Neural cell (in vitro differentiated cells): ENCODE measurements around the gene ENDOV.

Experiments
- EP300 ChIP-seq: fragments of 450-650 bp; conservative IDR thresholded peaks from 2 replicates; pipeline ENCODE4 v1.6.1; 2014; ENCODE audit warnings: antibody characterized with exemption, mild to moderate bottlenecking, moderate library complexity; ENCODE audit not compliant: poor library complexity, severe bottlenecking
- EZH2 ChIP-seq: fragments of 200-600, 300-800 bp; shearing (Covaris generic), sonication (generic); IDR thresholded peaks from 2 replicates; pipeline ENCODE4 v1.6.1; 2014; ENCODE audit warnings: antibody characterized with exemption, low read length, borderline replicate concordance, mild to moderate bottlenecking; ENCODE audit not compliant: insufficient read depth, poor library complexity, severe bottlenecking
- POLR2AphosphoS5 ChIP-seq: IDR thresholded peaks from 2 replicates; pipeline ENCODE4 v1.6.1; 2012
- RAD21 ChIP-seq: fragments of 450-650 bp; conservative IDR thresholded peaks from 2 replicates; pipeline ENCODE4 v1.6.1; 2014; ENCODE audit warnings: antibody characterized with exemption, mild to moderate bottlenecking, moderate library complexity
- TAF1 ChIP-seq: IDR thresholded peaks from 2 replicates; pipeline ENCODE4 v1.6.1; 2012; ENCODE audit warnings: low read depth
- TF ChIP-seq, protein P1 (sequence below): fragments of 450-650 bp; IDR thresholded peaks from 2 replicates; pipeline ENCODE4 v1.5.1; 2014; ENCODE audit warnings: antibody characterized with exemption, mild to moderate bottlenecking, moderate library complexity; ENCODE audit not compliant: poor library complexity, severe bottlenecking

DNA sequence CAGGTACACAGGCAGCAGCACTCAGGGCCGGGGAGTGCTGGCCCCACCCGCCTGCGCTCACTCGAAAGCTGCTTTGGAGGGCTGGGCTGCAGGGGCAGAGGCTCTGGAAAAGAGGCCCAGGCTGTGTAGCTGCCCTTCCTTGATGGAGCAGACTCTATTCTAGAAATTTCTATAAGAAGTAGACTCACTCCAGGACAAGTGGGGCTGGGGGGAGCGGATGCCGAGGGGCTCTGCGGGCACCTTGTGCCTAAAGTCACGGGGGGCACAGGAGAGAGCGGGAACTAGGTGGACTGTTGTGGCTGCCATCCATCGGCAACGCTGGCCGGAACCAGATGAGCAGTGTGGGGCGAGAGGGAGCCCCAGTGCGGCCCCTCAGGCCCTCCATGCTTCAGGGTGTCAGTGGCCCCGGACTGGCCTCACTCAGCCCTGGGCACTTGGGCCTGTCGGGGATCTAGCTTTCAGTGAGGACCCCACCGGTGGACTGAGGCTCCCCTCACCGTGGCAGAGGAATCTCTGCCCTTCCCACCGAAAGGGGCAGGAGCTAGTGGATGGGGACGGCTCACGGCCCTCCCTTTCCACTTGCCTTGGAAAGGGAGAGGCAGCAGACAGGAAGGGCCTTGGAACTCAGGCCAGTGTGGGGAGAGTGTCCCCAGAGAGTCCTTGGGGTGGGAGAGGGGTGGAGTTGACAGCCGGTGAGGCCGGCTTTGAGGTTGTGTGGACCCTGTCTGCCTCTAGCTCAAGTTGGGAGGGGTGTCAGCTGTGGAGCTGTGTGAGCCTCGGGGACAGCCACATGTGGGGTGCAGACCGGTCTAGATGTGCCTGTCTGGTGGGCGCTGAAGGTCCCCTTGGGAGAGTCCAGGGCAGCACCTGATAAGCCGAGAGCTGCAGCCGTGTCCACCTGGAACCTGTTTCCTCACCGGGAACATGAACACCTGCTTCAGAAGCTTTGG is 16.6 kb downstream of the ENDOV start:
- TF ChIP-seq, protein P1, sequence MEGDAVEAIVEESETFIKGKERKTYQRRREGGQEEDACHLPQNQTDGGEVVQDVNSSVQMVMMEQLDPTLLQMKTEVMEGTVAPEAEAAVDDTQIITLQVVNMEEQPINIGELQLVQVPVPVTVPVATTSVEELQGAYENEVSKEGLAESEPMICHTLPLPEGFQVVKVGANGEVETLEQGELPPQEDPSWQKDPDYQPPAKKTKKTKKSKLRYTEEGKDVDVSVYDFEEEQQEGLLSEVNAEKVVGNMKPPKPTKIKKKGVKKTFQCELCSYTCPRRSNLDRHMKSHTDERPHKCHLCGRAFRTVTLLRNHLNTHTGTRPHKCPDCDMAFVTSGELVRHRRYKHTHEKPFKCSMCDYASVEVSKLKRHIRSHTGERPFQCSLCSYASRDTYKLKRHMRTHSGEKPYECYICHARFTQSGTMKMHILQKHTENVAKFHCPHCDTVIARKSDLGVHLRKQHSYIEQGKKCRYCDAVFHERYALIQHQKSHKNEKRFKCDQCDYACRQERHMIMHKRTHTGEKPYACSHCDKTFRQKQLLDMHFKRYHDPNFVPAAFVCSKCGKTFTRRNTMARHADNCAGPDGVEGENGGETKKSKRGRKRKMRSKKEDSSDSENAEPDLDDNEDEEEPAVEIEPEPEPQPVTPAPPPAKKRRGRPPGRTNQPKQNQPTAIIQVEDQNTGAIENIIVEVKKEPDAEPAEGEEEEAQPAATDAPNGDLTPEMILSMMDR = no peak
- no peak for TF ChIP-seq POLR2AphosphoS5
- no peak for TF ChIP-seq EZH2
- TF ChIP-seq EP300 = no peak
- no peak for TF ChIP-seq RAD21
- no peak for TF ChIP-seq TAF1
